Germinal center (tissue), 1 donor: ENCODE data around the gene AKNAD1.
"Not testable (repeated sequence)": the region's sequence is repeated elsewhere in the genome, so short reads cannot be mapped to it uniquely, and the experiment has no call there.

ENCODE experiments used
- DNase-seq: peaks from one replicate; pipeline ENCODE4 v3.0.0; 2012; ENCODE audit warnings: mixed read lengths, low spot score

The AKNAD1 gene

GRCh38 chr1:108785264-108785663, 71.6 kb downstream of the AKNAD1 start:
- no peak for DNase-seq

- not testable (repeated sequence) for DNase-seq
Measured at GRCh38 chr1:108781575-108781944, 75.3 kb downstream of the AKNAD1 start.

- no peak for DNase-seq
Measured at GRCh38 chr1:108780937-108781574, 75.8 kb downstream of the AKNAD1 start.

GRCh38 chr1:108779455-108779854, 77.4 kb downstream of the AKNAD1 start:
- DNase-seq: no peak

- DNase-seq: no peak
Measured at GRCh38 chr1:108777839-108778238, 79.1 kb downstream of the AKNAD1 start.

GRCh38 chr1:108767708-108768107, 89.2 kb downstream of the AKNAD1 start:
- DNase-seq: no peak

- no peak for DNase-seq
Measured at GRCh38 chr1:108767115-108767514, 89.8 kb downstream of the AKNAD1 start.
